Measurements from ENCODE around the gene PIGL.
A peak's percentile ranks its signal among the peaks of the same experiment; 100 is the strongest.
"Not testable (repeated sequence)": the region's sequence is repeated elsewhere in the genome, so short reads cannot be mapped to it uniquely, and the experiment has no call there.

The PIGL gene

DNA sequence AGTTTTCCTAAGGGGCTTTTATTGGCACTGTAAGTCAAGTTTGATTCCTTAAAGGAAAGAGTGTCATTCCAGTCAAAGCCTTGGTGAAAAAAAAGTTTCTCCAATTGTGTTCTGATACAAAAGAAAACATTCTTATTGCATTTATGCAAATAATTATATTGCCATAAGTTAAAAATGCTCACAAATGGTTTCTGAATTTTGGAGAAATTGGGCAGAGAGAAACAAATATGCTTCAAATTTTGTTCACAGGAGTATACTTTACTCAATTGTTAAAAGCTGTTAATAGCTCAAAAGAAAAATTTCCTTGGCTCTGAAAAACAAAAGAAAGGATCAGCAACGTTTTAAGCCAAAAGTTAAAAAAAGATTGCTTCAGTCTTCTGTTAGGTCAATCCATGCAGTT lies 60.2 kb downstream of the PIGL start:
- no peak for DNase-seq

DNA sequence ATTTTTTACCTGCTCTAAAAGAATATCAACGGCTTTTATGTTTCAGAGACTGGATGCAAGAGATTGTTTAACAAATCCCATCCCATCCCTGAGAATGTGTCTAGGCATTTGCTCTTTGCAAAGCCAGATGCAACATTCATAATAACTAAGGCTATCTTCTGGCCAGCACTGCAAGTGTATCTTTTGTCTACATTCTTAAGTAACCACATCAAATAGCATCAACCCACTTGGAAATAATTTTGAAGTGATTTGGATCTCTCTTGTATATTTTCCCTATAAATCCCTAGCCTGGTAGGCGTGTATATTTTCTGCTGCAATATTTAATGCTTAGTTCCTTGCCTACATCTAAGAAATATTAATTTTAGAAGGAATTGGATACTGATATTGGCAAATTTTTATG lies 64.3 kb downstream of the PIGL start:
- DNase-seq = no peak

DNA sequence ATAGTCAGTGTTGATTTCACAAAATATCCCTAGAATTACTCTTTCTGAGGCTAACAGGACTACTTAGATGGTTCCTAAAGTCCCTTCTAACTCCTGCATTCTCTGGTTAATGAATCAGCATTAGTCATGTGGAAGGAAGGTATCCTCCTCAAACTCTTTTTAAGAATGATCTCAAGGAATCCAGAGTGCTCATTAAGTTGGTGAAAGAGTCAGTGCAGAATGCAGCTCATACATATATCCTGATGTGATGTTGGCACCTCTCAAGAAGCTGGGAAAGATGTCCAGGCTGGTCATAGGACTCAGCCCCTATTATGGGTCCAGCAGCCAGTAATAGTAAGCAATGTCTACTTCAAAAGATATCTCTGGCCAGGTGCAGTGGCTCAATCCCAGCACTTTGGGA lies 65.5 kb downstream of the PIGL start:
- DNase-seq = no peak

DNA sequence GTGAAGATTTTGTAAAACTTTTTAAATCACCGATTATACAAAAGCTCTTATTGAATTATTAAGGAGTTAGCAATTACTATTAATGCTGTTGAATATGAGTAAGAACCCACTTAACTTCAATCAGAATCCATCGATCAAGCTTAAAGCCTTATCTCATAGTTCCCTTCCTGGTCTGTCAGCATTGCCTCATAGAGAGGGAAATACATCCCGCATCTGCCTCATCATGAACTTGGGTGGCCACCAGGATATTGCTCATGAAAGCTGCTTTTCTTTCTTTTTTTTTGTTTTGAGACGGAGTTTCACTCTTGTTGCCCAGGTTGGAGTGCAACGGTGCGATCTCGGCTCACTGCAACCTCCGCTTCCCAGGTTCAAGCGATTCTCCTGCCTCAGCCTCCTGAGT lies 66.7 kb downstream of the PIGL start:
- no peak for DNase-seq

DNA sequence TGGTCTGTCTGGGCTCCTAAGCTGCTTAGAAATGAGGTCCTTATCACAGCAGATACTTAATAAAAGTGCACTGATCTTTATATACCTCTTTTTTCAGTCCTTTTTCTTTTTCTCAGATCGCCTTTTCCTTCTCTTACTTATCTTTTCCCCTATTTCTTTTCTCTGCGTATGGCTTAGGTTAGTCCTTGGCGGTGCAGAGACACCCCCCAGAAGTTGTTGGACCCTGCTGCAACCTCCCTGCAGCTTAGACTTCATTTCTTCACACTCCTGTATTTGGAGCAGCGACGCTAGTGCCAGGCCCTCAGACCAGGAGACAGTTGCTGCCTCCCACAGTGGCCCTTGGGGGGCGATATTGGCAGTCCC lies 68.6 kb downstream of the PIGL start:
- DNase-seq = no peak

DNA sequence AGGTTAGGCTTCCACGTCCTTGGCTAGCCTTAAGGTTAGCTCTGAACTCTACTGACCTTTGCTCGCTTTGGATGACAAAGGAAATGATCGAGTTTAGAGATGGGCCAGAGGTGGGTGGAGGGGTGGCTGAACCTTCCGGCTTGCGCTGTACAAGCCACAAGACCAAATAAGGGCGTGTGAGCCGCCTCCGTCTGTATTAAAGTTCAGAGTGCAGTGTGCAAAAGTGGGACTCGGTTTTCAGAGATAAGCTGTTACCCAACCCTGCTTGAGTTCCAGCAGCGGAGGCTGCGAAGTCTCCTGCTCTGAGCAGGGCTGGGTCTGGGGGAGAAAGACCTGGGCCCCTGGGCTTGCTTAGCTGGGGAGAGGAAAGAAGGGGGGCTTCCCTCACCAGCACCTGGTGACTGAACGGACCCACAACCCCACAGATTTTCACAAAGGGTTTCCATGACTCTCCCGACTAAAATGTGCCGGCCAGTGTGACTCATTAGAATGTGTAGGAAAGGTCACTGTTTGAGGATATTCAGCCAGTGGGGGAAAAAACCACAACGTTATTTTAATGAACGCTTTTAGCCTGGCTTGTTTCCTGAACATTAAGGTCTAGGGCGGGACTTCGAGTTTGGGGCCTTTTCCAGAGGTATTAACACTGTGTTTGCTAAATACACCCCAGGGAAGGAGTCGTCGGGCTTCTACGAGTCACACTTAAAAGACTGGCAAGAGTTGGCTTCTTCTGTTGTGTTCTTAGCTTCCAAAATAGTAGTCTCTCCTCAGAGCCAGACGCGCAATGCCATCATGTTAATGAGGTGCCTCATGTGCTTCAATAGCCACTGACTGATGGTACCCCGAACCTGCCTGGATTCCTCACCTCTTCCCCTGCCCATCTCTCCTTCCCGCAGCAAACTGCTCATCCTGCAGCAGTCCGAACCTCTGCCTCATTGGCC lies 69.3 kb downstream of the PIGL start:
- DNase-seq = peak; percentile 48

DNA sequence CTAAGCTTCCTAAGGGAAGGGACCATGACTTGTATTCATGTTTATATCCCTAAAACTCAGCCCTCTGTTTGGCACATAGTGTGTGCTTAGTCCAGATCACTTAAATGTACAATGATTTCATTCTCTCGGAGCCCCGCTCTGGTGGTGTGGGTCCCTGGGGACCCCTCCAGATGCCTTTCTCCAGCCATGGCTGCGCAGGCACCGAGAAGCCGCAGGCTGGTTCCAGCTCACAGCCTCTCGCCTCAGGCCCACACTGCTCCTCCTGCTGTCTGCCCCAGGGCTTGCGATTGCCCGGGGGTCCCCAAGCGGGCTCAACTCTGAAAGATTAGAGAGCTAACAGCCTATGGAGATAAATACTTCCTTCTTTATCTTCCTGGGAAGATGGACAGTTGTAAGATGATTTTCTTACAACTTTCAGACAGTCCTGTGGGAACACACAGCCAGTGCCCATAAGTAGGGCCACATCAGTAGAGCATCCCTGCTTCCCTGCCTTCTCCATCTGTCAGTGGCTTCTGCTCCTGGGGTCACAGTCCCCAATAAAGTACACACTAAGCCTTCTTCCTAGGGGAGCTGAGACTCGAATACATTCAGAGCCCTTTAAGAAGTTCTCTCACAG lies 70.0 kb downstream of the PIGL start:
- no peak for DNase-seq

DNA sequence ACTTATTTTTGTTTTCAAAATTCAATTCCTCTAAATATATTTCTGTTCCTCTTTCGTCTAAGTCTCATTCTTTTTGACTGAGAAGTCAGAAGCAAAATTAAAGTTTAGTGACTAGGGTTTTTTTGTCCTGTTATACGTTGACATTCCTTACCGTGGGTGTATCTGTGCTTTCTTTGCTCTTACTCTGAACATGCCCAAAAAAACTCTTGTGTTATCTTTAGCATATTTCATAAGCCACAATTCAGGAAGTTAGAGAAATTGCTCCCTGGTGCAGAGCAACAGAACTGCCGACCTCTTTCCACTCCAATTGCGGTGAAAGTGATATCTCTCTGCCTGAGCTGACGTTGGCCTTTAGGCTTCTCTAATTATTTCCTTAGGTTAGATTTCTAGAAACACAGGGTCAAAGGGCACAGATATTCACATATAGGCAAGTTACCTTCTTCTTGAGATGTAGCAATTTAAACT lies 70.6 kb downstream of the PIGL start:
- DNase-seq = no peak

DNA sequence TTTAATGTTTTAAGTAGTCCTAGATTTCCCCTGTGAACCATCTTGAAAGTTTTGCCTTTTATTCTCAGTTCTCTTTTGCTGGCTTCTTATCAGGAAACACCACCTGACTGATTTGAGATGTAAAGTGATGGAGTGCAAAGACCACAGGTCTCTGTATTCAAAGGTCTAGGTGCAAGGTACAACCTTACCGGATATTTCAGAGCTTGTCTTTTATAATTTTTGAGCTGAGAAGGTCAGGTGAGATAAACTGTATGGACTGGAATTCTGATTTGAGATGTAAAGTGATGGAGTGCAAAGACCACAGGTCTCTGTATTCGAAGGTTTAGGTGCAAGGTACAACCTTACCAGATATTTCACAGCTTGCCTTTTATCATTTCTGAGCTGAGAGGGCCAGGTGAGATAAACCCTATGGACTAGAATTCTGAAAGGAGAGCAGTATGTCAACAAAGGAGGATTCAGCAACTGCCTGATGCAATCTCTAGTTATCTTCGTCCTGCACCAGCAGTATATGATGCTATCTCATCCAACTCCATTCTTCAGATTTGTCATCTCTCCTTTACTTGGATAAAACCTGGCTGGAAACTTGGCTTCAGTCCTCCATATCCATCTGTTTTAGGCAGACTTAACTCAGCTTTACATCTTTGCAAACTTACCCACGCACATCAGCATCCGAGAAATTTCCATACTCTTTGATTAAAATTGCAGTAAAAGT lies 72.0 kb downstream of the PIGL start:
- DNase-seq = no peak

DNA sequence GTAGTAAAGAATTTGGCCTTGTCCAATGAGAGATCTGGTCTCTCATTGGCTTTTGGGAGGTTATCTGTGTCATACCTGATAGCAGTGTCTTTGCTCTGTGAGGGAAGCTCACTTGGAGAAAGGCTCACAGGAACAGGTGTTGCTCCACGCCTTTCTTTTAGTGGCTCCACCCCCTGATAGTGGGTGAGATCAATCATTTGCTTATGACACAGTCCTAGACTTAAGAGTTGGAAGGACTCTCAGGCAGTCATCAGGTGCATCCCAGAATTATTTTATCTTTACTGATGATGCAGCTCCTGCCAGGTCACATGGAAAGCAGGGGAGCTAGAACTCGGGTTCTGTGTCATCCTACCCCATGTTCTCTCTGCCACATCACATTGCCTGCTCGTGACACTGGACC lies 76.9 kb downstream of the PIGL start:
- no peak for DNase-seq

DNA sequence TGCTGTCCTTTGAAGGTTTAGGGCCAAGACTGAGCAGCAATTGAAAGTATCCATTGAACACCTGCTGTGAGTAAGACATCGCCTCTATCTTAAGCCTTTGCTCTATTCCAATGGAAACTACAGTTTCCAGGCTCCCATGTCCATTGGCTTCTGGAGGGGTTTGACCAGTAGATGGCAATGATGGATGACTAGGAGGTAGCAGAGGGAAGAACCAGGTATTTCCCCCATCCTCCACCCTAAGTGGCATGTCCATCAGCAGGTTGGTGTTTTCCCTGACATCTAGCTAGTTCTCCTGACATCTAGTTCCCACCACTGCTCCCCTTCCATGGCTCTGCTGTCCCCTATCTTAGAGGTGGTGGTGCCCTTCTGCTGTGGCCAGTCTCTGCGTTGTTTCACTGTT lies 77.5 kb downstream of the PIGL start:
- no peak for DNase-seq

DNA sequence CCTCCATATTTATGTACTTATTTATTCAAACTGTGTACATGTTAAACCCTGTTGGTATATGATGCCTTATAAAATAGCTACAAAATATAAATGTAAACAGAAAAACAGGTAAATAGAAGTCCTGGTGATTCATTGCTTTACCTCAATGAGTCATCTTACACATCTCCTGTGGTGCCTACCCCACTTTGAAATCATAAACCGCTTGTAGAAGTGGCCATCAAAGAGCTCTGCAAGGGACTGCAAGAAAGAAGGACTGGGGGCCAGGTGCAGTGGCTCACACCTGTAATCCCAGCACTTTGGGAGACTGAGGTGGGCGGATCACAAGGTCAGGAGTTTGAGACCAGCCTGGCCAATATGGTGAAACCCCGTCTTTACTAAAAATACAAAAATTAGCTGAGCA lies 79.1 kb downstream of the PIGL start:
- not testable (repeated sequence) for DNase-seq

DNA sequence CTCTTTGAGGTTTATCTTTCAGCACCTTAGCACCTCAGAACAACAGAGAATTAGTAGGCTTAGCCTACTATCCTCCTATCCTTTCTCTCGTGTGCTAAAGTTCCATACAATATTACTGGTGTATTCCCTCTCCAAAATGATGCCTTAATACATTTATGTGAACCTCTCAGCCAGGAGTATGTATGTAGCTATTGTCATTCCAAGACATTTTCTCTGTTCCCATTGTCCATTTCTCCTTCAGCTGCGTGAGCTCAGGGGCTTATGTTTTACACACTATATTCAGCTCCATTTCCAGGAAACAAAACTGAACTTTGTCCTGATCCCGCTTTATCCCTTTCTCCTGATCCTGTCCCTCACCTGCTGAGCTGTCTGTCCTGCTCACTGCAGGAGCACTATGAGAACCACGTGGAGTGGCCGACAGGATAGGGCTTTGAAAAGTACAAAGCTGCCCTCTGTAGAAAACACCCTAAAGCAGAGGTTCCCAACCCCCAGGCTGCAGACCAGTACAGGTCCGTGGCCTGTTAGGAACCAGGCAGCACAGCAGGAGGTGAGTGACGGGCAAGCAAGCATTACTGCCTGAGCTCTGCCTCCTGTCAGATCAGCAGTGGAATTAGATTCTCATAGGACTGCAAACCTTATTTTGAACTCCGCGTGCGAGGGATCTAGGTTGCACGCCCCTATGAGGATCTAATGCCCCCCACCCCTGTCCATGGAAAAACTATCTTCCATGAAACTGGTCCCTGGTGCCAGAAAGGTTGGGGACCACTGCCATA lies 80.5 kb downstream of the PIGL start:
- DNase-seq = no peak

DNA sequence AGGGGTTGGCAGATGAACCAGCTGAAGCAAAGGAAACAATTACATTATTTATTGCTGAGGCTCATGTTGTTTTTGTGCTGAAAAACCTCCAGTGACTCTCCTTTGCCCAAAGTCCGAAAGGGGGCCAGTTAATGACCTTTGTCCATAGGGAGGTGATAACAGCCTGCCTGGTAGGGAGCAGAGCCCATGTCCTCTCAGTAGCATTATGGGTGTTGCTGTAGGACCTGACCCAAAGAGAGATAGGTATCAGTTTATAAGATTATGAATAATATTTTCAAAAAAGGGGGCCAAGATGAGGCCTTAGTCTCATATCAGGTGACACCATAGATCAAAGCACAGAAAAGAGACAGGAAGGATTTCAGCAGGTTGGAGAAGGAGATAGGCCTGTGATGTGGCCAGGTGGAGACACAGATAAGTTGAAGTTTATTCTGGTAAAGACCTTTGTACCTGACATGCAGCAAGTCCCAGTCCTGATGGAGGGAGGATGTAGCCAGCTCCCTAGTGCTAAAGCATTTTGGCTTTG lies 81.2 kb downstream of the PIGL start:
- DNase-seq = no peak

DNA sequence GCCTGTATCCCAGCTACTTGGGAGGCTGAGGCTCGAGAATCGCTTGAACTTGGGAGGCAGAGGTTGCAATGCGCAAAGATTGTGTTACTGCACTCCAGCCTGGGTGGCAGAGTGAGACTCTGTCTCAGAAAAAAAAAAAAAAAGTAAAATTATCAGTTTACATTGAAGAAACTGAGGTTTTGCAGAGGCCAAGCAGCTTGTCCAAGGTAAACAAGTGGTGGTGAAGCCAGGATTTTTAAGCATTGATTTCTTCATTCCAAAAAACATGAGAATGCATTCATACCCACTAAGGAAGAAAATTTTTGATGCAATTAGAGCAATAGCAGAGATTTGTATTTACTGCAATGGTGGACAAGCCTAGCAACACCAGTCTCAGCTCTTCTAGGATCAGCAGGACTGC lies 83.5 kb downstream of the PIGL start:
- DNase-seq = no peak

DNA sequence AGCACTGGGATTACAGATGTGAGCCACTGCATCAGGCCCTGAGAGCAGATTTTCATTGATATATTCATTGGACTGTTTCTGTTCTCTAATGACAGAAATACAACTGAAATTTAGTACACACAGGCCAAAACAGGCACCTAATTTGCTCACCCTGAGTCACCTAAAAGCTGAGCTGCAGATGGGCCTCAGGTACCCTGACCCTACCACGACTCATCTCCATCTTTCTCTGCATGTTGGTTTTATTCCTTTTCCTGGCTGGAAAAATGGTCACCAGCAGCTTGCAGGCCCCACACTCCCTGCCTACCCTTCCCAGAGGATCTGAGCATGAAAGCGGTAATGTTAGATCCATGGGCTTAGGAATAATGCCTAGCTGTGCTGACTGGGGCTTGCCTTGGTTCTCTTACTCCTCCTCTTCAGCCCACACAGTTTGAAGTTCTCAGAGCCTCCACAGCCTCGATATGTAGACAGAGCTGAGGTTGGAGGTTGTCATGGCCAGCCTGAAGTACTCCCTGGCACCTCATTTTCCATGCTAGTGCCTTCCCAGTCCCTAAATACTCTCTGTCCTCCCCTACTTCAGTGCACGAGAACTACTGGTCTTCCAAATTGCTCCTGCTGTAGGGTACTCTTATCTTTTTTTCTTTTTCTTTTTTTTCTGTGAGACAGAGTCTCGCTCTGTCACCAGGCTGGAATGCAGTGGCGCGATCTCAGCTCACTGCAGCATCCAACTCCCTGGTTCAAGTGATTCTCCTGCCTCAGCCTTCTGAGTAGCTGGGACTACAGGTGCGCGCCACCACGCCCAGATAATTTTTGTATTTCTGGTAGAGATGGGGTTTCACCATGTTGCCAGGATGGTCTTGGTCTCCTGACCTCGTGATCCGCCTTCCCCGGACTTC lies 85.2 kb downstream of the PIGL start:
- DNase-seq = no peak

DNA sequence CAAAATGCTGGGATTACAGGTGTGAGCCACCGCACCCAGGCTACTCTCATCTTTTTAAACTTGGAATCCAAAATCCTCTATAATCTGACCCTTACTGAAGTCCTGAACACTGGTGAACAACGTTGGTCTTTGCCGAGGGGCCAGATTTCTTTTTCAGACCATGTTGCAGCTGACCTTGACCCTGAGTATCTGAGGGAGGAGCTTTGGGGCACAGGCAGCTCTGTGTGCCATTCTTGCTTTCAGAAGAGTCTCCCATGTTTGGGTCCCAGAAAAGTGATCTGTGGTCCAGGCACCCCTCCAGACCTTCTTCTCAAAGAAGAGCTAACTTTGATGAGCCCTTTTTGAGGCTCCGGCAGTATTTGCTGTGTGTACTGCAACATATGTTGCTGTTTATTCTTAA lies 85.8 kb downstream of the PIGL start:
- DNase-seq = no peak

DNA sequence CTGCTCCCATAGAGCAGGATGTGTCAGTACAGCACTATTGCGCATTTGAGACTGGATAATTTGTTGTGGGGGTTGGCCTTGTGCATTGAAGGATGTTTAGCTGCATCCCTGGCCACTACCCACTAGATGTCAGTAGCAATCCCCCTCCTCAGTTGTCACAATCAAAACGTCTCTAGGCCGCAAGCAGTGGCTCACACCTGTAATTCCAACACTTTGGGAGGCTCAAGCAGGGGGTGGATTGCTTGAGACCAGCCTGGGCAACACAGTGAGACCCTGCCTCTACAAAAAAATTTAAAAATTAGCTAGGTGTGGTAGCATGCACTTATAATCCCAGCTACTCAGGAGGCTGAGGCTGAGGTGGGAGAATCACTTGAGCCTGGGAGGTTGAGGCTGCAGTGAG lies 87.8 kb downstream of the PIGL start:
- DNase-seq = peak; percentile 40

DNA sequence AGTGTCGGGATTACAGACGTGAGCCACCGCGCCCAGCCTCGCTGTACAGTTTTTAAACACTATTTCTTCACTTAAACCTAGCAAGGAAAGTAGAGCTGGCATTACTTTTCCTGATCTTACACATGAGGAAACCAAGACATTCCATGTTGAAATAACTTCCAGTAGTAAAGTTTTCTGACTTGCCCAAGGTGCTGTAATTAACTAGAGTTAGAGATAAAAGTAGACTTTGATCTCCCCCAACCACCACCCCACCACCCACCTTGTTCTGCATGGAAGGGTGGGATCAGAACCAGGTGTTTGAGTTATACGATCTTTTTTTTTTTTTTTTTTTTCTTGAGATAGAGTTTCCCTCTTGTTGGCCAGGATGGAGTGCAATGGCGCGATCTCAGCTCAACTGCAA lies 89.2 kb downstream of the PIGL start:
- DNase-seq = no peak

DNA sequence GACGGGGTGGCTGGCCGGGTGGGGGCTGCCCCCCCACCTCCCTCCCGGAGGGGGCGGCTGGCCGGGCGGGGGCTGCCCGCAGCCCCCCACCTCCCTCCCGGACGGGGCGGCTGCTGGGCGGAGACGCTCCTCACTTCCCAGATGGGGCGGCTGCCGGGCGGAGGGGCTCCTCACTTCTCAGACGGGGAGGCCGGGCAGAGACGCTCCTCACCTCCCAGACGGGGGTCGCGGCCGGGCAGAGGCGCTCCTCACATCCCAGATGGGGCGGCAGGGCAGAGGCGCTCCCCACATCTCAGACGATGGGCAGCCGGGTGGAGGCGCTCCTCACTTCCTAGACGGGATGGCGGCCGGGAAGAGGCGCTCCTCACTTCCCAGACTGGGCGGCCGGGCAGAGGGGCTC lies 95.1 kb downstream of the PIGL start:
- not testable (repeated sequence) for DNase-seq

Data from NCI-H510A treated with DMSO at 0.1 percent for 48 hours (cell line).